ENCODE data around the gene TMEM235.

- TF ChIP-seq POLR2AphosphoS5 (IDR thresholded peaks at IDR 0.05) (no peak), POLR2A (IDR thresholded peaks at IDR 0.05) (no peak)
- TF ChIP-seq, protein P1, sequence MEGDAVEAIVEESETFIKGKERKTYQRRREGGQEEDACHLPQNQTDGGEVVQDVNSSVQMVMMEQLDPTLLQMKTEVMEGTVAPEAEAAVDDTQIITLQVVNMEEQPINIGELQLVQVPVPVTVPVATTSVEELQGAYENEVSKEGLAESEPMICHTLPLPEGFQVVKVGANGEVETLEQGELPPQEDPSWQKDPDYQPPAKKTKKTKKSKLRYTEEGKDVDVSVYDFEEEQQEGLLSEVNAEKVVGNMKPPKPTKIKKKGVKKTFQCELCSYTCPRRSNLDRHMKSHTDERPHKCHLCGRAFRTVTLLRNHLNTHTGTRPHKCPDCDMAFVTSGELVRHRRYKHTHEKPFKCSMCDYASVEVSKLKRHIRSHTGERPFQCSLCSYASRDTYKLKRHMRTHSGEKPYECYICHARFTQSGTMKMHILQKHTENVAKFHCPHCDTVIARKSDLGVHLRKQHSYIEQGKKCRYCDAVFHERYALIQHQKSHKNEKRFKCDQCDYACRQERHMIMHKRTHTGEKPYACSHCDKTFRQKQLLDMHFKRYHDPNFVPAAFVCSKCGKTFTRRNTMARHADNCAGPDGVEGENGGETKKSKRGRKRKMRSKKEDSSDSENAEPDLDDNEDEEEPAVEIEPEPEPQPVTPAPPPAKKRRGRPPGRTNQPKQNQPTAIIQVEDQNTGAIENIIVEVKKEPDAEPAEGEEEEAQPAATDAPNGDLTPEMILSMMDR (IDR thresholded peaks at IDR 0.05 in 8 of 11, conservative IDR thresholded peaks at IDR 0.05 in 3 of 11), result no peak
Measured at GRCh38 chr17:78289004-78289403, 57.6 kb downstream of the TMEM235 start.
